HTERT RPE-1 (cell line): Measurements from ENCODE around the gene IFFO2.

Source experiments
- in situ Hi-C: fragments of 300-500 bp; cut with MboI; formaldehyde crosslinking; loops from 4 replicates; pipeline ENCODE4 v1.14.3; 2020; ENCODE audit warnings: low sequenced_read_pairs

The IFFO2 gene

DNA sequence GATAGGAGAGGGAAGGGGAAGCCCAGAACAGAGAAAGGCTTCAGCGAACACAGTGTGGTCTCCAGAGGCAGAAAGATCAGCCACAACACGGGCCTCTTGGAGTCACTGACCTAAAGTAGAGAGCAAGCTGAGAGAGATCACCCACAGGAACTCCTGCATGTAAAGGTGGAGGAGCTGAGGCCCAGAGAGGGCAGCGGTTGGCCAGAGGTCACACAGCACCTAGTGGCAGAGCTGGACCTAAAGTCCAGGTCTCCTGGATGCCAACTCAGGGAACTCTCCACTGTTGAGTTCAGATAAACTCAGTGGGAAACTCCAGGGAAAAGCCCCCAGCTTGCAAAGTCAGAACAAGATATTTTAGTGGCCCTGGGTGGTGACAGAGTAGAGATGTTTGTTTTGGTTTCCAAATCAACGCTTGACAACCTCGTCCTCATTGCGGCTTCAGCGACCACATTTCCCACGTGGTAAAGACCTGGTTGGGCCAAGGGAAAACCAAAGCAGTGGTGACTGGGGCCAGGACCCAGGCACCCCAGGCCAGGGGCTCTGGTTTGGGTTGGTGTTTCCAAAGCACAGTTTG, 4.6 kb downstream of the IFFO2 start:
- in situ Hi-C loops, result no loop called here

DNA sequence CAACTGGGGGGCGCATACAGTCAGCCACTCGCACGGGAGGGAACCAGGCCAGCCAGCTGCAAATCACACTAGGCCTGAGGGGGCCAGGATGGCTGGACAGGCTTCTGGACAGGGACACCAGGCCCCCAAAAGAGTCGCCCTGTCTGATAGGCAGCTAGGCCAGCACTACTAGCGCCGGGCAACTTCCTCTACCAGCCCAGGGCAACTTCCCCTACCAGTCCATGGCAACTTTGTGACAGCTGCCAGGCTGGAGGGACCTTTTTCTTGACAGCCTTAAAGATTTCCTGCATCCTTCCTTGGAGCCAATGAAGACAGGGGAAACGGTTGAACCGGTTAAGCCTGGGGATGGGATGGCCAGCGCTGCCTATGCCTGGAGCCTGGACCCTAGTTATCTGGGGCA, 5.1 kb downstream of the IFFO2 start:
- in situ Hi-C loops, result no loop called here

GRCh38 chr1:18950401-18951026, 6.0 kb downstream of the IFFO2 start:
- in situ Hi-C loops, result no loop called here

GRCh38 chr1:18949686-18950400, 6.6 kb downstream of the IFFO2 start:
- in situ Hi-C loops, result no loop called here

- in situ Hi-C loops, result no loop called here
Measured at GRCh38 chr1:18948913-18949685, 7.4 kb downstream of the IFFO2 start.

DNA sequence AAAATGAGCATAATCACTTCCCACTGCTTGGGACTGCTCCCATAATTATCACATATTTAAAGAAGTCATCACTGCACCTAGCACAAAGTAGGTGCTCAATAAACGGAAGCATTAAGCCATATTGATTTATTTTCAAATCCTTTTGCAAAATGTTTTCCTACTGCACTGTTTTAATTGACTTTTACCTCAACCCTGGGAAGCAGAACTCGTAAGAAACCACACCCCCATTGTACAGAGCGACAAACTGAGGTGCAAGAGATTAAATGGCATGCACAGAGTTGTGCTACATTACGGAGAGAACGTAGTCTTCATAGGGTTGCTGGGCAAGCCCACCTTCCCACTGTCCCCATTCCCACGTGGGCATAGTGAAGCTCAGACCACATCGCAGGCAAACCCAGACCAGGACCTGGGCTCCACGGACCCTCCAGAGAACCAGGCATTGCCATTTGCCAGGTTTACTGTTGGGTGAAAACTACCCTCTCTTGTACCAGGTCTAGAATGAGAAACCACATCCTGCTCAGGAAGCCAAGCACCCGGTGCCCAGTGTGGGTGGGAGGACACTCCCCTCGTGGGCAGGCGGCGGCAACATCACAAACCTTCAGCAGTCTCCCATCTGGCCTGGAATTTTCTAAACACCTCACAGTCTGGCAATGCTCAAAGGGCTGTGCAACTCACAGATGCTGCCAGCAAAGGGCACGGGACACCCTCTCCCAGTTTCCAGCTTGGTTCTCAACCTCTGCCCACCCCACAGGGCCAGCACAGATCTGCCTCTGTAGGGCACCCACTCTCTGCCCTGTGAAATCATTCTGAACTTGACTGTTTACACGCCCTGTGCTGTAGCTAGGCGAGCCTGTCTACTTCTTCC, 8.2 kb downstream of the IFFO2 start:
- in situ Hi-C loops, result no loop called here

- in situ Hi-C loops, result no loop called here
Measured at GRCh38 chr1:18947570-18947969, 8.9 kb downstream of the IFFO2 start.

DNA sequence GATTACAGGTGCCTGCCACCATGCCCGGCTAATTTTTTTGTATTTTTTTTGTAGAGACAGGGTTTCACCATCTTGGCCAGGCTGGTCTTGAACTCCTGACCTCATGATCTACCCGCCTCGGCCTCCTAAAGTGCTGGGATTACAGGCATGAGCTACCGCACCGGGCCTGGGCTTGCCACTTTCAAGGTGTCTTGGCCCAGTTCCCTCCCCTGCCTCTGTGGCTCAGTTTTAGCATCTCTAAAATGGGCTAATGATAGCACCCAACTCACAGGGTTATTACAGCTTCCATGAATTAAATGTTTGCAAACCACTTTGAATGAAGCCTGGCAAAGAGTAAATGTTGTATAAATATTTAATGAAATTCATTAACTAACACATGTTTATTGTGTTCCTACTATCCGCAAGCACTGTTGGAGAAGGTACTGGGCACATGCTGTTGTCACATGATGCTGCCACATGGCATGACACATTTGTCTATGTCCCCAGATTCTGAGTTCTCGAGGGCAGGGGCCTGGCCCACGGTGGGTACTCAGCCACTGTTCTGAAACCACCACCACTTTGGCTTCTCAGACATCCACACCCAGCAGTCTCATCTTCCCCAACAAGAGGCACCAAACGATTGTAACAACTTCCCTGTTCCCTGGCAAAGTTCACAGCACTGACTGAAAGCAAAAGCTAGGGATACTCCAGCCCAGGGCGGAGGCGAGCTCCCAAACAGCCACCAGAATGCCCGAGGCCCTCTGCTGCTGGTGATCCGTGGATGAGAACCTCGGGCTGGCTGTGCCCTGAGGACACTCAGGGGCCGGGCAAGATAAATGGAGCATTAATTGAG, 9.7 kb downstream of the IFFO2 start:
- in situ Hi-C loops, result no loop called here

GRCh38 chr1:18945401-18945849, 11.1 kb downstream of the IFFO2 start:
- in situ Hi-C loops, result no loop called here

DNA sequence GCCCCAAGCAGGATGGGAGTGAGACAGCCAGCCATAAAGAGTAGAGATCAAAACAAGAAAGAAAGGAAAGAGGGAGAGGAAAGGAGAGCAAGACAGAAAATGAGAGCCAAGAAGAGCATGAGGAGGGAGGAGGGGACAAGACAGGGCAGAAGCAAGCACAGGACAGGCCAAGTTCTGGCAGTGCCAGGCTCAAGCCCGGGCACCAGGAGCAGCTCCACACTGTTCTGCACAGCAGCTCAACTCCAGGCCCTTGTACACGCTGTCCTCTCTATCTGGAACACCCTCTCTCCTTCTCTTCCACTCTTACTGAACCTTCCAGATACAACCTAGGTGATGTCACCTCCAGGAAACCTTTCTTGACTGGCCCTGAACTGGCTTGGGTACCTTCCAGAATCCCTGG, 11.7 kb downstream of the IFFO2 start:
- in situ Hi-C loops, result no loop called here

DNA sequence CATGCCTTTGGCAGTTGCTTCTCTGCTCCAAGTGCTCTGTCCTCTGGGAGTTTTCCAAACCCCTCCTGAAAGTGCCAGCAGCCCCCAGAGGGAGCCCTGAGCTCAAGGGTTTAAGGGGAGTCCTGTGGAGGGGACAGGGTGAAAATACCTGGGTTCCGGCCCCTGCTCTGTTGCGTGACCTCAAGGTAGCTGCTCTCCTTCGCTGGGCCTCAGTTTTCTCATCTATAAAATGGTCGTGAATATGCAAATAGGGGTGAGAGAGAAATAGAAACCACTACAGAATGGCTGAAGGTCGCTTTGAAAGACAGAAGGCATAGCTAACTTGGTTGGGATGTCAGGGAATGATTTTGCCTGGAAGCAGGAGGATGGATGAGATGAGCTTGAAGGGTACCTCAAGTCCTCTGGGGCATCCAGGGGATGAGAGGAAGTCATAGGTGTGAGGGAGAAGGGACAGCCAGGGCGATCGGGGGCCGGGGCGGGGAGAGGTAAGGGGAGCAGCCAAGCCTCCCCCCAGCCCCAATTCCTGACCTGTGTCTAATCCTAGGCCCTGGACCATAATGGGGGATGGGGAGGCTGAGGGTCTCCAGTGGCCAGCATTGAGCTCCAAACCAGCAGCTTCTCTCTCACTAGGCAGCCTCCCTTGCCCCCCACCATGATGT, 12.4 kb downstream of the IFFO2 start:
- in situ Hi-C loops, result no loop called here

DNA sequence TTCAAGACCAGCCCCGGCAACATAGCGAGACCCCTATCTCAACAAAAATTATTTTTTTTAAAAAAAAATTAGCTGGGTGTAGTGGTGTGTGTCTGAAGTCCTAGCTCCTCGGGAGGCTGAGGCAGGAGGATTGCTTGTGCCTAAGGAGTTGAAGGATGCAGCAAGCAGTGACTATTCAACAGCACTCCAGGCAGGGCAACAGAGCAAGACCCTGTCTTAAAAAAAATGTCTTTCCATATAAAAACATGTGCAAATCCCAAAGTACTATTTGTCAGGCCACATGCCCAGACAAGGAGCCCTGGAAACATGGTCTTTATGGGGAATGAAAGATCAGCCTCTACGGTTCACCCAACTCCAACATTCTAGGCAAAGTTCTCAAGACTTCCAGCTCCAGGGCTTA, 13.3 kb downstream of the IFFO2 start:
- in situ Hi-C loops, result no loop called here

DNA sequence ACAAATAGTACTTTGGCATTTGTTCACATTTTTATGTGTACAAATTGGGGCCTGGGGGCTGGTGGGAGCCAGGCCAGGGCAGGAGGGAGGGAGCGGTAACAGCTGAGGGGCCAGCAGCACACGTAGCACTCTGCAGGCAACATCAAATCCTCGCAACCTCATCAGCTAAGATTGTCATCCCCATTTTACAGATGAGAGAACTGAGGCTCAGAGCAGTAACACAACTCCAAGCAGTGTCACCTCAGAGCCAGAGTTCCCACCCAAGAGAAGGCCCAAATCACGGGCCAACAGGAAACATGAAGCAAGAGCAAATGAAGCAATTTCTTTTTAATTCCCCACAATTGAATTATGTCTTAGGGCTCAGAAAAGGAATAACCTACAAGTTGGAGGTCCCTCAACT, 14.1 kb downstream of the IFFO2 start:
- in situ Hi-C loops, result no loop called here

DNA sequence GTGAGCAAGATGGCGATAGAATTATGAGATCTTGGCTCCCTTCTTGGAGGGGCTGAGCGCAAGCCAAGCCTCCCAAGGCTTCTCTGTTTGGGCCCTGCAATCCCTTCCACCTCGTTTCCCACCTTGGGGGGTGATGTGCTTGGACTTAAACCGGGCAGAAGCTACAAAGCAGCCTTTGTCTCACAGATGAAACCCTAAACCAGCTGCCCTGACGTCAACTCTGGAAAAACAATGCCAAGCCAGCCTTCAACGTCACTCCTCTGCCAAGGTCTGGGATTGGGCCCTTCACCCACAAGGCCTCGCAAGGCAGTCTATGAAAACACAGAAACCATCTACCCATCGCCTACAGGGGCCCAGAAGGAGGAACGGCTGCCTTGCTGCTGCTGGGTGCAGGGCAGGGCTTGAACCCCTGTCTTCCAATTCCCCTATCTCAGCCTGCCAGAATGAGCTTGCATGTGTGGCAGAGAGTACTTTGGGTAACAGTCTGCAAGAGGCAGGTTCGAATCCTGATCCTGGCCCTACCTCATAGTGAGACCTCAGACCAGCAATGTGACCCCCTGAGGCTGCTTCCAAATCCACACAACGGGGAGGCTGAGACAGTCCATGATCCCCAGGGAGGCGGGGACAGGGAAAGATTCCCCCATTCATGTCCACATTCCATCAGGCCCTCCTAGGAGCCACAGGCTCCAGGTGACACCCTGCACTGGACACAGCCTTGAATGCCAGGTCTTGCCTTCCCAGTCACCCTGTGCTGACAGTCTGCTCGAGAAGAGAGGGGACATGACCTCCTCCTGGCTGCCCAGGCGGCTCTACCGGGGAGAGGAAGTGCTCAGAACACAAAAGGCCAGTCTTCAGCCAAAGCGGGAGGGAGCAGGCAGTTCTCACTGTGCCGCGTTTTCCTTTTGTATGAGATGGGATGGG, 15.0 kb downstream of the IFFO2 start:
- in situ Hi-C loops, result no loop called here

DNA sequence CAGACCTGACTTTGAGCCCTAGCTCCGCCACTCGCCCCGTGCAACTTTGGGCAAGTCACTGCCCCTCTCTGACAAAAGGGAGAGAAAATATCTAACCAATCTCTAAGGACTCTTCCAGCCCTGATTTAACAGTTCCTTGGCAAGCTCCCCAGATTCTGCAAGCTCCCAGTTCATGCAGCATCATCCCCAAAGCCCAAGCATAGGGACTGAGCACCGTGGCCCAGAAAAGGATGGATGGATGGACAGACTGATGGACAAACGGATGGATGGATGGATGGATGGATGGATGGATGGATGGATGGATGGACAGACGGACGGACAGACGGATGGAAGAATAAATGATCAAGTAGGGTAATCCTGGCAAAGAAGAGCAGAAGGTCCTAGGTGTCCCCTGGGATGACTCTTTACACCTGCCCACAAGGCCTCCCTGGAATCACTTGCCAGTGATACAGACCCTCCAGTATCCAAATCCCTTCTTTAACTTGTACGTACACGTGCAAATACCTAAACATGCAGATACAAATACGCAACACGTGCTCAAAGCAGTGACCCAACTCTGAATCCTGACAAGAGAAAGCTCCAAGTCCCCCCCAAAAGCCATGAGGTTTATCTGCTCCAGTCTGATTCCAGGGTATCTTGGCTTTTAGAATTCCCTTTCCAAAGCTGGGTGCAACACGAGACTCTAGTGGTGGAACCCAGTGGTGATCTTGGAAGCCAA, 16.0 kb downstream of the IFFO2 start:
- in situ Hi-C loops, result no loop called here

DNA sequence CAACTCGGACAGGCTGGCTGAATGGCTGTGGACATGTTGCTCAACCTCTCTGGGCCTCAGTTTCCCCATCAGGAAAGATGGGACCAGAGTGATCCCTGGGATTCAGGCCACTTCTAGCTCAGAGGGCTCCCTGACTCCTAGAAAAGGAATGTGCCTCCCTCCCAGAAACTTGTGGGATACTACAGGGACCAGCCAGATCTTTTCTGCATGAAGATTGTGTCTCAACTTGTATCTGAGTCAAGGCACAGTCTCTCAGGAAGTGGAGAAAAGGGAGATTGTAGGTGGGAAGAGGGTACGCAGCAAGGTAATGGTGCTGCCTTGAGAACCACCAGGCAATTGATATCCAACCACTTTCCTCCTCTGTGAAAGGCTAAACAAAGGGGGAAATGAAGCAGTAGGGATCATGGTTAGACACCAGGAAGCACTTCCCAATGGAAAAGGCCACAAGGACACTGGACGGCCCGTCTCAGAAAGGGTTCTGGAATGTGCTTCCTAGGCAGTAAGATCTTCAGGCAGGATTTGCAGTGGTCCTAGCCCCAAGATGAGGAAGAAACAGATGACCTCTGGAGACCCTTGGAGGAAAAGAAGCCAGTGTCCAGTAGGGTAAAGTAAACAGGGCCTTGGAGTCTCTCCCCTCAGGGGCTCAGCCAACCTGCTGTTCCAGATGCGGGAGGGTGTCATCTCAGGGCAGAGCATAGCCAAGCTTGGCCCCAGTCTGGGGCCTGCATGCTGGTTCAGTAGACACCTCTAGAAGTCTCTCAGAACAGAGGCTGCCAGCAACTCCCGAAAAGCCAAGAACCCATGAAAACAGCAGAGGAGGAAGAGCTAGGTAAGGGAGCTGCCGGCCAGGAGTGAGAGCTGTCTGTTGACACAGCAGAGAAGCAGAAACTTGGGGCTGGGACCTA, 16.8 kb downstream of the IFFO2 start:
- in situ Hi-C loops, result no loop called here

DNA sequence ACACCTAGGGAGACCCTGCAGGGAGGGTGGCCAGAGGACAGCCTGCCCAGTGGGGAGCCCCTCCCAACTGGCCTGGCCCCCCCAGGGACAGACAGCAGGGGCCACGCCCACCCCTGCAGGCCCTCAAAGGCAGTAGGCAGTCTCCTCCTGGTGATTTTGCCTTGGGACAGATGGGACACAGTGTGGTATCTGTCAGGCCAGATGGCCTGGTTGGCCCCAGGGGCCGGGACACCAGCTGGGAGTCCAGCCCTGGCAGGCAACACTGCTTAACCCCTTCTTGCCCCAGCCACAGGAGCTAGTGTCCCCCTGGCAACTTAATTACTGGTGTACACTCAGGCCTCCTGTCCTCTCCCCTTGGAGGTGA, 17.8 kb downstream of the IFFO2 start:
- in situ Hi-C loops, result no loop called here
